HG03025 (cell line): ENCODE results near the gene LMO7.
"Not testable (repeated sequence)": the region's sequence is repeated elsewhere in the genome, so short reads cannot be mapped to it uniquely, and the experiment has no call there.

Experiments used
- ATAC-seq: cut with Tn5 transposase; IDR thresholded peaks from one replicate; pipeline ENCODE4 v1.9.1; 2021; ENCODE audit warnings: mild to moderate bottlenecking, moderate library complexity; ENCODE audit not compliant: unreplicated experiment, low FRiP score

The LMO7 gene

DNA sequence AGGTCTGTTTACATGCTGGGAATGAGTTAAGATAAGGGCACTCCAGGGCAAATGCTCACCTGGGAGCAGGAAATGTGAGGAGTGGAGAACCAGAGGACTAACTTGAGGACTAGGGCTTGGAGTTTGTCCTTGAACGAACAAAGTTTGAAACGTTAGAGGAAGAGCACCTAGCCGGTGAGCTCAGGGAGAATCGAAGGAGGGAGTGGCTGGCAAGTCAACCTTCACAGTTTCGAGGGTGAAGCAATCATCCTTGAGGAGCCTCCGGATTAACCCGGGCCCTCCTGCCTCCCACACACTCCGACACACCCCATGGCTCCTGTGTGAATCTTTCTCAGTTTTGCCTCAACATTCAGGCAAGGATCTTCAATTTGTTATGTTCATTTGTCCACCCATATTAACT lies 58.6 kb downstream of the LMO7 start:
- ATAC-seq: no peak

DNA sequence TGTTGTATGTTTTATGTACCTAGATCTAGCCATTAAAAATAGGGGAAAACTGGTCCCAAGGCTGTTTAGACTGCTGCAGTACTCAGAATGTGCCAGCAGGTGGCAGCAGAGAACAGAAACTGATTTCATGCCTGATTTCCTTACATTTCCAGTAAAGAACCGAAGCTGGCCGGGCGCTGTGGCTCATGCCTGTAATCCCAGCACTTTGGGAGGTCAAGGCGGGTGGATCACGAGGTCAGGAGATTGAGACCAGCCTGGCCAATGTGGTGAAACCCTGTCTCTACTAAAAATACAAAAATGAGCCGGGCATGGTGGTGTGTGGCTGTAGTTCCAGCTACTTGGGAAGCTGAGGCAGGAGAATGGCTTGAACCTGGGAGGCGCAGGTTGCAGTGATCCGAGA lies 59.8 kb downstream of the LMO7 start:
- not testable (repeated sequence) for ATAC-seq

DNA sequence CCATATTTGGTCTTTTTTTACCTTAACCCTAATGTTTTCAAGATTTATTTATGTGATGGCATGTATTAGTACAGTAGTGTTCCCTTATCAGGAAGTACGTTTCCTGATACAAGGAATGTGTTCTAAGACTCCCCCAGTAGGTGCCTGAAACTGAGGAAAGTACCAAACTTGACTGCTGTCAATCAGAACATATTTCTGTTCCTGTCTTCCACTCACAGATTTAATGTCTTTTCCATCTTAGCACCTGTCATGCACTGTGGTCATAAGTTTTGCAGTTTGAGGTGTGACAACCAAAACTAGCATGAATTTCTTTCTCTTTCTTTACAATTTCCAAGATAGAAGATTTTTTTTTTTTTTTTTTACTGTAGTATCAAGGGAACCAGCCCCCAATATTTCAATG lies 62.9 kb downstream of the LMO7 start:
- ATAC-seq: no peak

DNA sequence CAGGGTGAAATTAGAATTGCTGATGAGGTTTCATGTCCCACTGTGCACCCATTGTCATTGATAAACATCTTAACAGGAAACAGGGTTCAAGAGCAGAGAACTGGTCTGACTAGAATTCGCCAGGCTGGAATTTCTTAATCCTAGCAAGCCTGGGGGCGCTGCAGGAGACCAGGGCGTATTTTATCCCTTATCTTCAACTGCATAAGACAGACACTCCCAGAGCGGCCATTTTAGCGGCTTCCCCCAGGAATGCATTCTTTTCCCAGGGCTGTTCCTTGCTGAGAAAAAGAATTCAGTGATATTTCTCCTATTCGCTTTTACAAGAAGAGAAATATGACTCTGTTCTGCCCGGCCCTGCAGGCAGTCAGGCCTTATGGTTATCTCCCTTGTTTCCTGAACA lies 63.6 kb downstream of the LMO7 start:
- ATAC-seq: not testable (repeated sequence)

DNA sequence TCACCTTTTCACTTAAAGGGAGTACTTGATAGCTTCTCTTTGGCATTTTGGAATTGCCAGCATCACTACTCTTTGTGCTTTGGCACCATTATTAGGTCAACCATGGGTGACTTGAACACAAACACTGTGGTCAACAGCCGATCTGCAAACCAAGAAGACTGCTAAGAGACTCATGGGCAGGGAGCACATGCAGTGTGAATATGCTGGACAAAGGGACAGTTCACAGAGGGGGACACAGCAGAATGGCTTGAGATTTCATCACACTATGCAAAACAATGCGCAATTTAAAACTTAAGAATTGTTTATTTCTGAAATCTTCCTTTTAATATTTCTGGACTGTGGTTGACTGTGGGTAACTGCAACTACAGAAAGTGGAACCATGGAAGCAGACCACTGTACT lies 64.4 kb downstream of the LMO7 start:
- no peak for ATAC-seq

DNA sequence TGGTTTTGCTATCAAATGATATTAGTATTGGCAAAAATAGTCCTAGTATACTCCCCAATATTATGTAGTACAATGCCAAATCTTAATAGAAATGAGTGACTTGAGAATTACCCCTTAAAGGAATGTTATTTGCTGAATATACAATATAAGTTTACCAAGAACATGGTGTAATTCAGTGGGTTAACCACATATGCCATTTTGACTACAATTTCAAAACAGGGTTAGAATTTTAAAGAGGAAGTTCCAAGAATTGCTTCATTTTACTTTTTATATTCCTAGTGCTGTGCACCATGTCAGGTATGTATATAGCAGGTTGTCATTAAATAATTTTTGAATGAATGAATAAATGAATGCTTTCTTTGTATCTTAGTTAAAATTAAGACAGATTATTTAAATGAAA lies 66.3 kb downstream of the LMO7 start:
- ATAC-seq: no peak

DNA sequence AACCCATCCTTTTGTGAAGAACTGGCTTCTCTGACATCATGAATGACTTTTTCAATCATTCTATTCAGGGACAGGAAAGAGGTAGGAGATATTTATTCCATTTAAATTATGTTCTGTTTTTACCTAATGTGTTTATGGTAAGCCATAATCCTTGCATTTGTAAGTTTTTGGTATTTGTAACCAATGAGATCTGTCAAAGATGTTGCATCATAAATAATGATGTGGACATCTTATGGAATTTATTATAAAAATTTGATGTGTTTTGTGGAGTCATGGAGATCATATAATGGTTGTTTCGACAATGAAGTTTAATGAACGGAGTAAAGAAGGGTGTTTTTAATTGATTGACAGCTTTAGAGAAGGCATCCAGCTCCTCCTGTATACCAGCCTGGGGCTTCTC lies 67.6 kb downstream of the LMO7 start:
- ATAC-seq: no peak

DNA sequence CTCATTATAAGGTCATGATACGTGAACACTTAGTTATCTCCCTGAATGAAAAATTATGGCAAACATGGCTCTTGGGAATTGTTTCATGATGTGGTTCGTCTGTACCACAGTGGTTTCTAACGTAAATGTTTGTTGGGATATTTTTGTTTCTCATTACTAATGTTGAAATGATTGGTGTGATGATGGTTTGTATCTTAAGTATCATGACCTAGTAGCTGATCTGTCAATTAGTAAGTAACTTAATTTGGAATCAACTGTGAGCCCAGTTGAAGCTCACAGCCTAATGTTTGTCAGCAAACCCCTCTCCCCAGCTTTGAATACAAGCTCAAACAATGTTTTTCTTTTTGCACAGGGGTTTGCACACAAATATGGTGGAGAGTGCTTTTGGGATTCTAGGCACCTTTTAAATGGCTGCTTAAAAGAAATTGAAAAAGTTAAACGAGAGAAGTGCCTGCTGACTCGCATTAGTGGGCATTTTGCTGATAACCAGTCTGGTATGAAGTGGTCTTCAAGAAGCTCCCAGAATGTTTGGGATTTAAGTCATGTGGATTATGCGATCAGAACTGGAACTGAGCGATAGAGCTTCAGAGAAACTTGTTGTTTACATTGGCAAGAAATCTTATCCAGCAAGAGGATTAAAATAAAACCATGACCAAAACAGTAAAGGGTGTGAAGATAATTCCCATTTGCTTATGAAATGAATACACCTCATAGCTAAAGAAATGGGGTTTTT lies 68.2 kb downstream of the LMO7 start:
- ATAC-seq: no peak

DNA sequence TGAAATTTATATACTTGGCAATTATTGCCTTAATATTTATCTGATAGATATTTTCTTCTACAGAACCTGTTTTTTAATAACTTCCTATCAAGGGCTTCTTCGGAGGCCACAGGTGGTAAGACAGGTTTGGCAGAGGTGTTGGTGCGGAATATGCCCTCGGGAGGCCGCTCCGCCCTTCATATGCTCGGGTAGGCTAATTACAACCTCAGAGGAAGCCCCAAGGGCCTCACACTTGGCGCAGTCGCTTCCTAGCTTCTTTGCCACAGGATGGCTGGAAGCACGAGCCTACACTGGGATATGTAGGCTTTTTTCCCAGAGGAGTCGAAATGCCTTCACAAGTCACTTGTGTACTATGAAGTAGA lies 68.8 kb downstream of the LMO7 start:
- ATAC-seq: no peak

DNA sequence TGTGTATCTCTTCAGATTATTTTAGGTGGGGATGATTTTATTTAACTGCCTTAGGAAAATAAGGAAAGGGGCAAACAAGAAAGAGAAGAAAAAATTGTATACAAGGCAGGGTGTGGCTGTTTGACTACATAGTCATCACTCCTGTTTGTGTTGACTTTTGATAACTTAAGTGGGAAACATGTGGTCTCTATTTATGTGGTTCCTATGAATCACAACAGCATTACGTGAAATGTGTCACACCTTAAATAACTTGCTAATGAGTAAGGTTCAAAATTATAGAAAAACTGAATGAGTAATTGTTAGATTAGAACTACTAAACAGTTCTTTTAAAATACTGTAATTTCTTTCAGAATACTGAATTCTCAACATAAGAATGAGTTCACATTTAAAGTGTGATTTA lies 69.3 kb downstream of the LMO7 start:
- ATAC-seq: no peak

DNA sequence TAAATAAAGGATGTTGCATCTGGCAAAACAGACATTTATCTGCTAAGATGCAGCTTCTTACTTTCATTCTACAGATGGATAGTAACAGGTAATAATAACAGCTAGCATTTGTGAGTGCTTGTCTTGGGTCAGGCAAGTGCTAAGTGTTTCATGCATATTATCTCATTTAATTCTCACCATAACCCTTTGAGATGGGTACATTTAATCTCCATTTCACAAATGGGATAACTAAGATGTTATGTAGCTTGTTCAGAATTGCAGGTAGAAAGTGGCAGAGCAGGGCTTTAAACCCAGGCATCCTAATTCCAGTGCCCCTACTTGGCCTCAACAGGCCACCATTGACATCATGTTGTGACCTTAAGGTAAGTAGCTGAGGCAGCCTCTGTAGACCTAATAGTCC lies 69.8 kb downstream of the LMO7 start:
- ATAC-seq: no peak

DNA sequence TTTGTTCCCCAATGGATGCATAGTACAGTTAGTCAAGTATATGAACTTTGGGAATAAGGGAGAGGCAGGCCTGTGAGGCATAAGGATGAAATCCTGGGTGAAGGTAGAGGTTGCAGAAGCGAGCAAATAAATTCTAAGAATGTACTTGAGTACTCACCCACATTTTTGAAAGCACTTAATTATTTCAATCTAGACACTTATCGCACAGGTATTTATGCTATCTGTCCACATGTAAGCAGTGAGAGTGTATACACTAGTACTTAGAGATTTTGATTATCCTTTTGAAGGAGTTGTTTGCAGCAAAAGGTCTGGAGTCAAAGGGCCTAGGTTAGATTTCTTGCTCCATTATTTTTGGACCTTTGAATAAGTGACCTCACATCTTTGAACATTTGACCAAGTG lies 77.7 kb downstream of the LMO7 start:
- no peak for ATAC-seq

DNA sequence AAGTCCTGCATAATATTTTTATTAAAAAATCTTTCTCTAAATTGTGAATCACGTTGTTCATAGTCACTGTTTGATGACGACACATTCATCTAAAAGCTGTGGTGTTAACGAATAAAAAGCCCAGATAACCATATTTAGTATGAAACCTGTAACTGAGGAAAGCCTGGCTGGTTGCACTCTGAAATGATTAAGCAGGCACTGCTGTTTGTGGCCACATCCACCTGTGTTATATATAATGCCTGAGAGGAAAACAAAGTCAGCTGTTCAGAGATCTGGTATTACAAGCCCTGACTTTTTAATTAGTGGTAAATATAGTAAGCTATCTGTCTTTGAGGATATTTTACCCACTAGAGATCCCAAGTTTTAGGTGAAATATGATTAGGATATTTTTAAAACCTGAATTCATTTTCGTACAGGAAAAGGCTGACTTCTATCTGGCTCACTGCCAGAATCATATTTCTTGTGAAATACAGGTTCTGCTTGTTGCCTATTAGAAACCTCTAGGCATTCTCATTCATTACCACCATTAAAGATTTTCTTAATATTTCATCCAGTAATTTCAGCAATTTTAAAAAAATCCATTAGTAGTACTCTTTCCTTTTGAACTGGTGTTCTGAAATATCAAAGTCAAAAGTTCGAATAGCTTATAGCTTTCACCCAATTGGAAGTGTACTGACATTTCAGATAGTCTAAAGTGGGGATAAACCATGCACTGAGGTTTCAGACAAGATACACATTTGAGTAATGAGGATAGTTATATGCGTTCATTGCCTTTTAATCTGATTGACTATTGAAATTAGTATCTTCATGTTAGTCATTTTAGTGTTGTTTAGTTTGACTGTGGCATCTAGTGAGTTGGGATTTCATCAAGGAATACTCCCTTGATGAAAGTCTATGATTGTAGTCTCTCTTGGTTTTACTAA lies 79.7 kb downstream of the LMO7 start:
- peak; percentile 83 for ATAC-seq

DNA sequence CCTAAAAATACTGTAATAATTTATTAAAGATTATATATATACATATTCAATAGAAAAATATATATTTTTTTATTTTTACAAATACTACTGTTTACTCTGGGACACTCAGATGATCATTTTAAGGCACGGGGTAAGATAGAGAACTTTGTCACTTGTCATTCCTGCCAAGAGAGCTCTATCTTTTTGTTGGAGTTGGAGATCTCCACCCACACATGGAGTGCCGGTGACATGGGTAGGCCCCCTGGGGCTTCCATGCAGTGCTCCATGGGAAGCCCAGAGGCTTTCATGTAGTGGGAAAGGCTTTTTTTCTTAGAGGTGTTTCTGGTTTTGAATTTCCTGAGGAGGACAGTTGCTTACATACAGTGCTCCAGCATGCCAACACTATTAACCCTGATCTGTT lies 81.4 kb downstream of the LMO7 start:
- no peak for ATAC-seq

DNA sequence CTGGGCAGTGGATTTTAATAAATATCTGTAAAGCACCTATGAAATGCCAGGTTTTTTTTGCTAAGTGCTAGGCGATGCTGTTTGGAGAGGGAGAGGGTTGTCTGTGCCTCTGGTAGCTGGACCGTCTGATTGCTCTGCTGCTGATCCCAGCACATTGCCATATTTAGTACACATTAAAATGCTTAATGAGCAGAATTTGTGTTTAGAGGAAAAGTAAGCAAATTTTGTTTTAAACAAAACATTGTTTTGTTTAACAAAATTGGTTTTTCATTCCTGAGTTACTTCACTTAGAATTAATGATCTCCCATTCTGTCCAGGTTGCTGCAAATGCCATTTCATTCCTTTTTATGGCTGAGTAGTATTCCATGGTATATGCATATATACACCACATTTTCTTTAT lies 85.2 kb downstream of the LMO7 start:
- no peak for ATAC-seq

DNA sequence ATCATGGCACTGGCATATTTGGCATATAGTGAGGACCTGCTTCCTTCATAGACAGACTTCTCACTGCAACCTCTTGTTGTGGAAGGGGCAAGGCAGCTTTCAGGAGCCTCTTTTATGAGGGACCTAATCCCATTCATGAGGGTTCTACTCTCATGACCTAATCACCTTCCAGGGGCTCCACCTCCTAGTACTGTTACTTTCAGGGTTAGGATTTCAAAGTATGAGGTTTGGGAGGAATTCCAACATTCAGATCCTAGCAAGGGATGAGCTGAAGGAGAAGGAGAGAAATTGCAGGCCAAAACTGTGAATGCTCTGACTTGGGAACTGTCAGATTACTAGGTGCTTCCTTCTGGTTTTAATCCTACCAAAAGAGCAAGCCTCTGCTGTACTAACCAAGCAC lies 87.8 kb downstream of the LMO7 start:
- no peak for ATAC-seq

DNA sequence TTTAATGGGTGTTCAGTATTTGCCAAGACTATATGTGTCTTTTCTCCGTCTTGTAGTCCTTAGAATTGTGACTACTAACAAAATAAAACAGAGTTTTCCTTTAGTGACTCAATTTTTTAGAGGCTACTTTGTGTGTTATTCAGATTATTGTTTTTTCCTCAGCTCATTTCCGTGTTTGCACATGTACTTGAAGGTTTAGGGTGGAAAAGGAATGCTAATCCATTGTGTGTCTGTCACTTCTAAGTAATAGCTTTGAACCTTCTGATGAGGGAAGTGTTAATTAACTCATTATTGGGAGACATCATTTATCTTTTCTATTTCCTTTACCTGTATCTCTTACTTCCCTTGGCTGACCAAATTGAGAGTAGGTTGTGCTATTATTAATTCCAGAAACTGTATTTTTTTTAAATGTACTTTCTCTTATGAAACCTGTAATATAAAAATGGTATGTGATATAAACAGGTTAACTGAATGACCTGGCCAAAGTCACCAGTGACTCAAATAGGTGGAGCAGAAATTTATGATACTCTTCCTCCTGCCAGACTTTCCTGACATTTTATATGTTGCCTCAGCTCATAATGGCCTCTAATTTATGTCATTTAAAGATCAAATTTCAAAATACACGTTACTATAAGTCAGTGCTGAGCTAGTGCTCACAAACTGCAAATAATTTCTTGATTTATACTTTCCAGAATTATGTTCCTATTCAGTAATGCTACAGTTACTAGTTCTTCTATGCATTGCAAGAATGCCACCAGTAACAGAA lies 88.8 kb downstream of the LMO7 start:
- ATAC-seq: no peak

DNA sequence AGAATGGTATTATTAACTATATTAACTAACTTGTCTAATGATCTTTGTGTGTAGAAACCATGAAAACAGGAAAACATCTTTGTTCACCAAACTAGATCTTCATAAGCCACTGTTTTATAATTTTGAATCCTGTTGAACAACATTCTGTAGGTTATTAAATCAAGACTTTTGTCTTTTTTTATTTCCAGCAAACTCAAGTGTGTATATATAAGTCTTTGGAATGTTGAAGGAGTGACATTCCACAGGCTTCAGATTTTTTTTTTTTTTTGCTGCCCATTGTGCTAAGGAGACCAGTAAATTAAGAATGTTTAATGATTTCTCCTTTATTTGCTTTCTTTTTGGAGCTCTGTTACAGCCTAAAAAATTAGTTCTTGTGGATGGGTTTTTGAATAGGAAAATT lies 89.6 kb downstream of the LMO7 start:
- no peak for ATAC-seq

DNA sequence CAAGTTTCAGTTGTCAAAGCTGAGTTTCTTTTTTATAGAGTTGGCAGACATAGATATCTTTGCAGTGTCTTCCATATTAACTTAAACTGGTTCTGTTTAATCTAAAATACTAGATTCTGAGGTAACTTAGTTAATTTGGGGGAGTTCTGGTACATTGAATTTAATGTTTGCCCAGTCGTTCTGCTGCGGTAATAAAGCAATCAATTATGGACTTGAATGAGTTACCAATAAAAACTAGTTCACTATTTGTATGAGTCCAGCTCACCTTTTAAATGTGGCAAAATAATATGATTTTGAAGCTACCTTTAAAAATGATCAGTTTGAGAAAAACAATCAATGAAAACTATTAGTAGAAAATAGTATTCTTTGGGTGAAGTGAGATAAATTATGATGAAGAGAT lies 90.2 kb downstream of the LMO7 start:
- ATAC-seq: no peak

DNA sequence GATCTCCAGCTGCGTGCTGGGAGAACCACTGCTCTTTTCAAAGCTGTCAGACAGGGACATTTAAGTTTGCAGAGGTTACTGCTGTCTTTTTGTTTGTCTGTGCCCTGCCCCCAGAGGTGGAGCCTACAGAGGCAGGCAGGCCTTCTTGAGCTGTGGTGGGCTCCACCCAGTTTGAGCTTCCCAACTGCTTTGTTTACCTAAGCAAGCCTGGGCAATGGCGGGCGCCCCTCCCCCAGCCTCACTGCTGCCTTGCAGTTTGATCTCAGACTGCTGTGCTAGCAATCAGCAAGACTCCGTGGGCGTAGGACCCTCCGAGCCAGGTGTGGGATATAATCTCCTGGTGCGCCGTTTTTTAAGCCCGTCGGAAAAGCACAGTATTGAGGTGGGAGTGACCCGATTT lies 97.0 kb downstream of the LMO7 start:
- not testable (repeated sequence) for ATAC-seq

DNA sequence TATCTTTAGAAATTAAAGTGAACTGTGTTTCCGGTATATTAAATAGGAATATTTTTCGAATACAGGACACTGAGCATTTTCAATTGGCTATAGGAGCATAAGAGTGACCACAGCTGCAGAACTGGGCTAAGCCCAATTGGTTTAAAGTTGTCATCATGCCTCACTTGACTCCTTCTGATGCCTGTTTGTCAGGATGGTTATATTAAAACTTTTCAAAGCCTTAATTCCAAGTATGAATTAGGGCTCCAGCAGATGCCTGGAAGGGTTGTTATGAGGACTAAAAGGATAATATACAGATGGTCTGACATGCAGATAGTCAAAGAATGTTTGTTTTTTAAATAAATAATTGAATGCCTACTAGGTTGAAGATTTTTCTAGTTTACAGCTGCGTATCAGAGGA lies 100.0 kb downstream of the LMO7 start:
- ATAC-seq: no peak
